Upper lobe of left lung (tissue), 4 donors: ENCODE results near the gene SENP3.

Experiments used
- POLR2A ChIP-seq, 4 donors: fragments of 450-650 bp; IDR thresholded peaks; one replicate each; pipeline ENCODE4 v1.5.1; 2016 to 2017; ENCODE audit warnings: antibody characterized with exemption in 4 of 4, mild to moderate bottlenecking in 2 of 4
- POLR2AphosphoS5 ChIP-seq, 2 donors: sonication (generic); formaldehyde crosslinking; IDR thresholded peaks; one replicate each; pipeline ENCODE4 v1.5.1; 2017; ENCODE audit warnings: antibody characterized with exemption in 2 of 2
- TF ChIP-seq, protein P1 (sequence below), 6 experiments: fragments of 450-650 bp in 4 of 6; fragments of 200-600 bp in 2 of 6; sonication (generic) in 2 of 6; IDR thresholded peaks; one replicate each; pipeline ENCODE4 v1.5.1; 2016 to 2019; ENCODE audit warnings: antibody characterized with exemption in 6 of 6

DNA sequence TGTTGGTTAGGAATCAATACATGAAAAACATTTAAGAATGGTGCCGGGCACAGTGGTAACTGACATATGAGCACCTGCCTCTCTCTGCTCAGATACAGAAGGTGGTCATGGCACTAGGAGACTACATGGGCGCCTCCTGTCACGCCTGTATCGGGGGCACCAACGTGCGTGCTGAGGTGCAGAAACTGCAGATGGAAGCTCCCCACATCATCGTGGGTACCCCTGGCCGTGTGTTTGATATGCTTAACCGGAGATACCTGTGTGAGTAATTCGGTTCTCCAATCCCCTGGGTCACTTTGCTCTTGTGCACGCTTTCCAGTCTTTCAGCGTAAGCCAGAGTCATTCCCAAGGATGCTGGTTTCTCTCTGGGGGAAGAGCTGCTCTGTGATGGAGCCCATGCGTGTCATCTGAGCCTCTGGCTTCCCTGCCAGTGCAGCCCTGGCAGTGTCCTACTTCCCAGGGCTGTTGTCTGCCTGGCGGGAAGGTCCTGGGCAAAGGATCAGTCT, 14.8 kb downstream of the SENP3 start:
- TF ChIP-seq POLR2A (IDR thresholded peaks at IDR 0.05) (no peak), POLR2AphosphoS5 (IDR thresholded peaks at IDR 0.05) (no peak)
- TF ChIP-seq, protein P1, sequence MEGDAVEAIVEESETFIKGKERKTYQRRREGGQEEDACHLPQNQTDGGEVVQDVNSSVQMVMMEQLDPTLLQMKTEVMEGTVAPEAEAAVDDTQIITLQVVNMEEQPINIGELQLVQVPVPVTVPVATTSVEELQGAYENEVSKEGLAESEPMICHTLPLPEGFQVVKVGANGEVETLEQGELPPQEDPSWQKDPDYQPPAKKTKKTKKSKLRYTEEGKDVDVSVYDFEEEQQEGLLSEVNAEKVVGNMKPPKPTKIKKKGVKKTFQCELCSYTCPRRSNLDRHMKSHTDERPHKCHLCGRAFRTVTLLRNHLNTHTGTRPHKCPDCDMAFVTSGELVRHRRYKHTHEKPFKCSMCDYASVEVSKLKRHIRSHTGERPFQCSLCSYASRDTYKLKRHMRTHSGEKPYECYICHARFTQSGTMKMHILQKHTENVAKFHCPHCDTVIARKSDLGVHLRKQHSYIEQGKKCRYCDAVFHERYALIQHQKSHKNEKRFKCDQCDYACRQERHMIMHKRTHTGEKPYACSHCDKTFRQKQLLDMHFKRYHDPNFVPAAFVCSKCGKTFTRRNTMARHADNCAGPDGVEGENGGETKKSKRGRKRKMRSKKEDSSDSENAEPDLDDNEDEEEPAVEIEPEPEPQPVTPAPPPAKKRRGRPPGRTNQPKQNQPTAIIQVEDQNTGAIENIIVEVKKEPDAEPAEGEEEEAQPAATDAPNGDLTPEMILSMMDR (IDR thresholded peaks at IDR 0.05): no peak
